Measurements from ENCODE around the gene GNG14.

GNG14 gene

DNA sequence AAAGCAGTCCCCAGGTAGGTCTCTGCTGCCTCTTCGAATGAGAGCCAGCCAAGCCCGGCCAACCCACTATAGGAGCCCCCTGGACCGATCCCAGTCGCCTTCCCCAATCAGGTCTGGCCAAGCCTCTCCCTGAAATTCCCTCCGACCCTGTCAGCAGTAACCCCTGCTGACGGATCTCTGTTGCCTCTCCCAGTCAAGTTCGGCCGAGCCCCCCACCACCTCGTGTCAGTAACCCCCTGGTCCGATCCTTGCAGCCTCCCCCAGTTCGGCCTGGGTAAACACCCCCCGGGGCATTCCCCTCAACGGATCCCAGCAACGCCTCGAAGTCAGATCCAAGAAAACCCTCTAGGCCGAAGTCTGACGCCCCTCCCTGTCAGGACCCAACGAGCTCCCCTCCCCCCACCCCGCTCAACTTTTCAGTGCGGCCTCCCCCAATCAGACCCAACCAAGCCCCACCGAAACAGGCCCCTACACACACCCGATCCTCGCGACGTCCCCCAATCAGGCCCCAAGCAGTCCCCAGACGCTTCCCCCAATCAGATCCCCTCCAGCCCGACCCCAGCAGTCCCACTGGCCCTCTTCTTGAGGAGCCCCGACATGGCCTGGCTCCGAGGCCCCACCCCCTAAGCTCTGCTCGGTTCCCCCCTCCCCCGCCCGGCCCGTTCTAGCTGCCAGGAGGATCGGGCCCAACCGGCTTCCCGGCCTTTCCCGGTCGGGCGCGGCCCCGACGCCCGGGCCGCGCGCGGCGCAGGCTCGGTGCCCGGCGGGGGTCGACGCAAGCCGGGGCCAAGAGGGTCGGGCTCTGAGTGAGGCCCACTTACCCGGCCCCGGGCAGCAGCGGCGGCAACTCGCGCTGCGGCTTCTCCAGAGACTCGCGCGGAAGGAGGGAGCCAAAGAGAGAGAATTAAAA, 34.1 kb downstream of the GNG14 start:
- peak overlapping the region; percentile 94 for H3K4me3 ChIP-seq (ENCODE audit: low read length, poor library complexity, severe bottlenecking)
- H3K9me2 ChIP-seq (replicated peaks; ENCODE audit: low read depth, low read length): no peaks in the 10 kb centered on the region
- peaks cover 59% of the 10 kb centered on the region for H3K79me2 ChIP-seq (ENCODE audit: insufficient read depth, low read length)
- H3K9ac ChIP-seq (ENCODE audit: low read depth, low read length, poor library complexity, severe bottlenecking): peak overlapping the region; percentile 99
- H3K4me2 ChIP-seq (ENCODE audit: low read depth, low read length, poor library complexity, severe bottlenecking): peak overlapping the region; percentile 97
- no peaks in the 10 kb centered on the region for H3F3A ChIP-seq (ENCODE audit: low read depth)
- H2AFZ ChIP-seq (ENCODE audit: low read length): peak overlapping the region; percentile 59; the same call in 1 of the 2 replicates
- H3K4me1 ChIP-seq (ENCODE audit: insufficient read depth, low read length, poor library complexity, severe bottlenecking): peaks cover 26% of the 10 kb centered on the region
- H3K9me3 ChIP-seq (ENCODE audit: insufficient read depth, low read depth, low read length): no peaks in the 10 kb centered on the region
- TF ChIP-seq, protein P1, sequence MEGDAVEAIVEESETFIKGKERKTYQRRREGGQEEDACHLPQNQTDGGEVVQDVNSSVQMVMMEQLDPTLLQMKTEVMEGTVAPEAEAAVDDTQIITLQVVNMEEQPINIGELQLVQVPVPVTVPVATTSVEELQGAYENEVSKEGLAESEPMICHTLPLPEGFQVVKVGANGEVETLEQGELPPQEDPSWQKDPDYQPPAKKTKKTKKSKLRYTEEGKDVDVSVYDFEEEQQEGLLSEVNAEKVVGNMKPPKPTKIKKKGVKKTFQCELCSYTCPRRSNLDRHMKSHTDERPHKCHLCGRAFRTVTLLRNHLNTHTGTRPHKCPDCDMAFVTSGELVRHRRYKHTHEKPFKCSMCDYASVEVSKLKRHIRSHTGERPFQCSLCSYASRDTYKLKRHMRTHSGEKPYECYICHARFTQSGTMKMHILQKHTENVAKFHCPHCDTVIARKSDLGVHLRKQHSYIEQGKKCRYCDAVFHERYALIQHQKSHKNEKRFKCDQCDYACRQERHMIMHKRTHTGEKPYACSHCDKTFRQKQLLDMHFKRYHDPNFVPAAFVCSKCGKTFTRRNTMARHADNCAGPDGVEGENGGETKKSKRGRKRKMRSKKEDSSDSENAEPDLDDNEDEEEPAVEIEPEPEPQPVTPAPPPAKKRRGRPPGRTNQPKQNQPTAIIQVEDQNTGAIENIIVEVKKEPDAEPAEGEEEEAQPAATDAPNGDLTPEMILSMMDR (conservative IDR thresholded peaks at IDR 0.05; ENCODE audit: low read length): no peak
- no peak for TF ChIP-seq EZH2phosphoT487 (IDR thresholded peaks at IDR 0.05; ENCODE audit: borderline replicate concordance)
- H3K36me3 ChIP-seq (ENCODE audit: insufficient read depth, low read length): peaks cover 10% of the 10 kb centered on the region; the same call in 1 of the 2 replicates
- peaks cover 37% of the 10 kb centered on the region for H4K20me1 ChIP-seq (ENCODE audit: insufficient read depth, low read length, poor library complexity, severe bottlenecking)
- H3K27me3 ChIP-seq (ENCODE audit: insufficient read depth, low read length, poor library complexity, severe bottlenecking): no peaks in the 10 kb centered on the region

DNA sequence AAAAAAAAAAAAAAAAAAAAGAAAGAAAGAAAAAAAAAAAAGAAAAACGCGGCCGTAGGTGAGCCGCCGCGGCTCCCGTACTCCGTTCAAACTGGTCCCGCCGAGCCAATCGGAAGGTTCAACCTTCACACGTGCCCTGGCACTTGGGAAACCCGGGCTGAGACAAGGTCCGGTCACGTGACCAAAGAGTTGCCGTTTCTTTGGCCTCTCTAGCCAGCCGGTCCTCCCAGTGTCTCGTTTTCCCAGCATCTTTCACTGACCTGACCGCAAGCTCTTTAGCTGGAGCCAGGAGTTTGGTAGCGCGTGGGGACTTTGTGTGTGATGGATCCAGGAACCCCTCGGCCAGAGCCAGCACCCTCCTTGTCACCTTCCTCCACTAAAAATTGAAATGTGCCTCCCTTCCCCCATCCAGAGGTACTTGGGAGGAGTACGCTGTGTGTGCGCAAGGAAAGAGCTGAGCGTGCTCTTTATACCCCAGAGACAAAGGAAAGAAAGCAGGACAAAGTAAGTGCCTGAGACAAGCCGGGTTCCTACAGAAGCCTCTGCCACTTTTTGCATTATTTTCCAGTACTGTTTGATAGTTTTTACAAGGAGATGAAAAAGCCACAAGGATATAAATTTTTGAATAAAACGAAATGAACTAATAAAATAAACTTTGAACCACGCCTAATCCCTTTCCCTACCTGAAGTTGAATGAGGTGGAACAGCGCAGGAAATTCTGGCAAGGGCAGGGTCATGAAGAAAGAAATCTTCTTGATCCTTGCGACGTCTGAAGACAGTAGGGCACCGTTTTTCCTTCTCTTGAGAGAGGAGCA, 35.0 kb downstream of the GNG14 start:
- TF ChIP-seq EZH2phosphoT487 (IDR thresholded peaks at IDR 0.05; ENCODE audit: borderline replicate concordance): no peak
- TF ChIP-seq, protein P1 (conservative IDR thresholded peaks at IDR 0.05; ENCODE audit: low read length): no peak
- Histone ChIP-seq H3K4me3 (ENCODE audit: low read length, poor library complexity, severe bottlenecking) (peak overlapping the region; percentile 94), H3K4me2 (ENCODE audit: low read depth, low read length, poor library complexity, severe bottlenecking) (peak overlapping the region; percentile 97), H3K36me3 (ENCODE audit: insufficient read depth, low read length) (peaks cover 13% of the 10 kb centered on the region; the same call in 1 of the 2 replicates), H3K9me3 (ENCODE audit: insufficient read depth, low read depth, low read length) (no peaks in the 10 kb centered on the region), H3K4me1 (ENCODE audit: insufficient read depth, low read length, poor library complexity, severe bottlenecking) (peaks cover 26% of the 10 kb centered on the region), H4K20me1 (ENCODE audit: insufficient read depth, low read length, poor library complexity, severe bottlenecking) (peaks cover 32% of the 10 kb centered on the region), H2AFZ (ENCODE audit: low read length) (peak overlapping the region; percentile 88), H3K9ac (ENCODE audit: low read depth, low read length, poor library complexity, severe bottlenecking) (peak overlapping the region; percentile 99), H3K79me2 (ENCODE audit: insufficient read depth, low read length) (peaks cover 53% of the 10 kb centered on the region), H3K9me2 (replicated peaks; ENCODE audit: low read depth, low read length) (no peaks in the 10 kb centered on the region), H3F3A (ENCODE audit: low read depth) (no peaks in the 10 kb centered on the region), H3K27me3 (ENCODE audit: insufficient read depth, low read length, poor library complexity, severe bottlenecking) (no peaks in the 10 kb centered on the region)

DNA sequence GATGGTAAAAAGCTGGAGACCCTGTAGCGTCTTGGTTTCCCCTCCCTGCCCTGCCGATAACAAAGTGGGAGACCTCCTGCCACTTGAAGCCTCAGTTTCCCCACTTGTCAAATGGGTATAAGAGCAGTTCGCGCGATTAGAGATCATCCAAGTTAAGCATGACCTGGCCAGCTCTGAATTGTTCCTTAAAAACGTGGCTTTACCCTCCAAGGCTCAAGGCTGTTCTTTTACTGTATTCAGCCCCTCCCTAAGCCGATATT, 35.5 kb downstream of the GNG14 start:
- TF ChIP-seq, protein P1 (conservative IDR thresholded peaks at IDR 0.05; ENCODE audit: low read length): no peak
- TF ChIP-seq EZH2phosphoT487 (IDR thresholded peaks at IDR 0.05; ENCODE audit: borderline replicate concordance): no peak
- H3K9me2 ChIP-seq (replicated peaks; ENCODE audit: low read depth, low read length): no peaks in the 10 kb centered on the region
- H3K9ac ChIP-seq (ENCODE audit: low read depth, low read length, poor library complexity, severe bottlenecking): peak overlapping the region; percentile 99
- H3K79me2 ChIP-seq (ENCODE audit: insufficient read depth, low read length): peaks cover 51% of the 10 kb centered on the region
- H3K36me3 ChIP-seq (ENCODE audit: insufficient read depth, low read length): peaks cover 18% of the 10 kb centered on the region; the same call in 1 of the 2 replicates
- H2AFZ ChIP-seq (ENCODE audit: low read length): peak overlapping the region; percentile 88
- peaks cover 26% of the 10 kb centered on the region for H3K4me1 ChIP-seq (ENCODE audit: insufficient read depth, low read length, poor library complexity, severe bottlenecking)
- H3K4me2 ChIP-seq (ENCODE audit: low read depth, low read length, poor library complexity, severe bottlenecking): peak overlapping the region; percentile 95
- peak overlapping the region; percentile 94 for H3K4me3 ChIP-seq (ENCODE audit: low read length, poor library complexity, severe bottlenecking)
- H3K9me3 ChIP-seq (ENCODE audit: insufficient read depth, low read depth, low read length): no peaks in the 10 kb centered on the region
- H3K27me3 ChIP-seq (ENCODE audit: insufficient read depth, low read length, poor library complexity, severe bottlenecking): no peaks in the 10 kb centered on the region
- no peaks in the 10 kb centered on the region for H3F3A ChIP-seq (ENCODE audit: low read depth)
- H4K20me1 ChIP-seq (ENCODE audit: insufficient read depth, low read length, poor library complexity, severe bottlenecking): peaks cover 32% of the 10 kb centered on the region
